ENCODE measurements around the gene GJD2. TPM values are rescaled to one million over a fixed set of nuclear protein-coding genes. Genes with fewer than 3 reads are reported as not detected.

The GJD2 gene
- total RNA-seq, 3 donors from 2014 or later, result not detected

DNA sequence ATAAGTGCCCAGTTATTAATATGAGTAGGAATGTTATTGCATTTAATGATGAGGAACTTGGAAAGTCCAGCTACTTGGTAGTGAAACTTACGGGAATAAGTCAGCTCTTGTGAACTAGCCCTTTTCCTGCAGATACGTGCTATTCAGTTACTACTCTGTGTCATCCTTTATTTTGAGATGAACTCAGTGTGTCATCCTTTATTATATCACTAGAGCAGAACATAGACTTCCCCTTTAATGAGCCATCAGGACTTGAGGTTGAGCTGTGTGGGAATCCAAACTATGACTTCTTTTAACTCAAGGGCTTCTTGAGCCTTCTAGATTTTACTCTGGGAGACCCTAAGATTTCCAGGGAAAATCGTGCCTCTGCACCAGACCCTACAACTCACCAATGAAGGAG lies 36.9 kb upstream of the GJD2 start:
- H3K36me3 ChIP-seq (ENCODE audit: low read depth), result no peaks in the 10 kb centered on the region
- H3K9me3 ChIP-seq, result no peaks in the 10 kb centered on the region
- no peak overlapping the region for H3K4me3 ChIP-seq
- no peak for DNase-seq
- no peaks in the 10 kb centered on the region for H3K4me1 ChIP-seq (ENCODE audit: low read depth)
- intact Hi-C loops (cut with DNase I, micrococcal nuclease), result no loop called here
- ATAC-seq, result no peak
- TF ChIP-seq, protein P1, sequence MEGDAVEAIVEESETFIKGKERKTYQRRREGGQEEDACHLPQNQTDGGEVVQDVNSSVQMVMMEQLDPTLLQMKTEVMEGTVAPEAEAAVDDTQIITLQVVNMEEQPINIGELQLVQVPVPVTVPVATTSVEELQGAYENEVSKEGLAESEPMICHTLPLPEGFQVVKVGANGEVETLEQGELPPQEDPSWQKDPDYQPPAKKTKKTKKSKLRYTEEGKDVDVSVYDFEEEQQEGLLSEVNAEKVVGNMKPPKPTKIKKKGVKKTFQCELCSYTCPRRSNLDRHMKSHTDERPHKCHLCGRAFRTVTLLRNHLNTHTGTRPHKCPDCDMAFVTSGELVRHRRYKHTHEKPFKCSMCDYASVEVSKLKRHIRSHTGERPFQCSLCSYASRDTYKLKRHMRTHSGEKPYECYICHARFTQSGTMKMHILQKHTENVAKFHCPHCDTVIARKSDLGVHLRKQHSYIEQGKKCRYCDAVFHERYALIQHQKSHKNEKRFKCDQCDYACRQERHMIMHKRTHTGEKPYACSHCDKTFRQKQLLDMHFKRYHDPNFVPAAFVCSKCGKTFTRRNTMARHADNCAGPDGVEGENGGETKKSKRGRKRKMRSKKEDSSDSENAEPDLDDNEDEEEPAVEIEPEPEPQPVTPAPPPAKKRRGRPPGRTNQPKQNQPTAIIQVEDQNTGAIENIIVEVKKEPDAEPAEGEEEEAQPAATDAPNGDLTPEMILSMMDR (IDR thresholded peaks at IDR 0.05), result no peak

DNA sequence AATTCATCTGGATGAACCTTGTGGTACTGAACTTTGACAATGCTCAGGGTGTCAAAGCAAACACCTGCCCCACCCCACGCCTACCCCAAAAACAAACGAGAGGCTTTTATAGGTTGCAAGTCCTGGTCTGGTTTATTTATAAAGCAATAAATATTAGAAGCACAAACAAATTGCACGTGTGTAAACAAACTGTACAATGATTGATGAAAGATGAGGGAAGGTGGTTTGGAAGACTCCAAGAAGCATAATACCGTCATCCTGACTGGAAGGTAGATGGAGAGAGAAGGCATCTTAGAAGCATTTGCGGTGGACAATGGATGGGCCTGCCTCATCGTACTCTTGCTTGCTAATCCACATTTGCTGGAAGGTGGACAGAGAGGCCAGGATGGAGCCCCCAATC lies 35.3 kb upstream of the GJD2 start:
- TF ChIP-seq, protein P1 (IDR thresholded peaks at IDR 0.05), result no peak
- Histone ChIP-seq H3K9me3 (no peaks in the 10 kb centered on the region), H3K4me3 (no peak overlapping the region), H3K36me3 (ENCODE audit: low read depth) (no peaks in the 10 kb centered on the region), H3K4me1 (ENCODE audit: low read depth) (no peaks in the 10 kb centered on the region)
- no peak for ATAC-seq
- intact Hi-C loops (cut with DNase I, micrococcal nuclease), result no loop called here
- DNase-seq, result no peak

DNA sequence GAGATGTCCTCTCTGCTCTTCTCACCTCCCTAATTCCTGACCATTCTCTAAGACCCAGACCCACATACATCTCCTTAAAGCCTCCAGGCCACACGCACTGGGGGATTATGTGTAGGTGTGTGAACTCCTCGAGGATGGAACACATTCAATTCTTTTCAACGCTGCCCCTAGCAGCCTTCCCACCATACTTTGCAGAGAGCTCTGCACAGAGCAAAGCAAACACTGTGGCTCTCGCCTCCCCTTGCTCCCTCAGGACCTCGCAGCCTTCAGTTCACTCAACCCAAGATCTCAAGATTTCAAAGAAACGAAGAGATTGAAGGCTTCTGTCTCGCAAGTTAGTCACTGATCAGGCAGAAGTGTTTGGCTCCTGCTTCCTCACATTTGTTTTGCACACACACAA lies 34.5 kb upstream of the GJD2 start:
- Histone ChIP-seq H3K4me1 (ENCODE audit: low read depth) (no peaks in the 10 kb centered on the region), H3K36me3 (ENCODE audit: low read depth) (no peaks in the 10 kb centered on the region), H3K4me3 (no peak overlapping the region), H3K9me3 (no peaks in the 10 kb centered on the region)
- DNase-seq (no peak), ATAC-seq (no peak)
- TF ChIP-seq, protein P1 (IDR thresholded peaks at IDR 0.05), result no peak
- intact Hi-C loops (cut with DNase I, micrococcal nuclease), result no loop called here

DNA sequence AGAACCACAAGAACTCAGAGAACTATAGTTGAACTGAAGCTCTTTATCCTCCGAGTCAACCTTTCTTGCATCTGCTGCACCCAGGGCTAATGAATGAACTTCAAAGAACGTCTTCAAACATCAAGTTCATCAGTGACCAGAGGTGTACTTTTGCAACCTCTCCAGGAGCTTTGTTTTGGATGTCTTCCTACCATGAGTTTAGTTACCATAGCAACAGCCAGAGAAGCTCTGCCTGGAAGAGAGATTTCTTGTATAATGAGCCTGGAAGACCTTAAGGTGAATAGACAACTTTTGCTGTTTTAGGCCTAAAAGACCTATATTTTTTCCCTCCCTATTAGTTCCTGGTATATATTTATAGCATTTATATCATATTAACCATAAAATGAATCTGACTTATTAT lies 31.4 kb upstream of the GJD2 start:
- Histone ChIP-seq H3K4me1 (ENCODE audit: low read depth) (no peaks in the 10 kb centered on the region), H3K4me3 (no peak overlapping the region), H3K9me3 (no peaks in the 10 kb centered on the region), H3K36me3 (ENCODE audit: low read depth) (no peaks in the 10 kb centered on the region)
- TF ChIP-seq, protein P1 (IDR thresholded peaks at IDR 0.05), result no peak
- no peak for ATAC-seq
- intact Hi-C loops (cut with DNase I, micrococcal nuclease), result no loop called here
- DNase-seq, result no peak

DNA sequence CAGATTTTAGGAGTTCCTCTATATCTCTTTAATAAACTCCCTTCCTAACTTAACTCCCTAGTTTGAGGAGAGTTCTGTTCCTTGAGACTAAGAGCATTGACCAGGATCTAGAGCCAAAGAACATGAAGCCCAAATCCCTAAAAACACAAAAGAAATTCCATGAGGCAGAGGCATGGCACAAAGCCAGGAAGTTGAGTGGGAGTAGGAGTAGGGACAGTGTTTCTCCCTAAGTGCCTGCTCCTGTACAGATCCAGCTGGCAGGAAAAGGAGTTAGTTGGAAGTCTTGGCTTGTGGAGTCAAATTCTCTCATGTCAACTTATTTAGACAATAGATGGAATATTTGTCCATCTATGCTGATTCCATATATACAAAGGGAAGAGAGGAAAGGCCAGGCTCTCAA lies 29.2 kb upstream of the GJD2 start:
- Histone ChIP-seq H3K9me3 (no peaks in the 10 kb centered on the region), H3K4me3 (no peak overlapping the region), H3K36me3 (ENCODE audit: low read depth) (no peaks in the 10 kb centered on the region), H3K4me1 (ENCODE audit: low read depth) (no peaks in the 10 kb centered on the region)
- TF ChIP-seq, protein P1 (IDR thresholded peaks at IDR 0.05), result no peak
- ATAC-seq (no peak), DNase-seq (no peak)
- intact Hi-C loops (cut with DNase I, micrococcal nuclease), result no loop called here

DNA sequence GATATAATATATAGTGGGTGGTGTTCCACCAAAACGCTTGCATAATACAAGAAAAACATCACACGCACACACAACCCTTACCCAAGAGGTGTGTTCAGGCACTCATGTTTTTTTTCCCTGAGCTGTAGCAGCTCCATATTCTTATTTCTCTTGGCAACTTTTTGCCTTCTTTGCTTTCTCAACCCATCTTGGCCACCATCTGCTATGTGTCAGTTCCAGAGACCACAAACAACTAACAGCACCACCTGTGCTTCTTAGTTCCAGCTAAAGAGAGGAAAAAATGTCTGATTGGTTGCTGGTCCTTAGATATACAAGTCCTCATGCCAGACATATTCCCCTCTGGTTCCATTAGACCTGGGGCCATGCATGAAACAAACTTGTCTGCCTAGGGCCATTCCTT lies 28.6 kb upstream of the GJD2 start:
- no peaks in the 10 kb centered on the region for H3K4me1 ChIP-seq (ENCODE audit: low read depth)
- DNase-seq (no peak), ATAC-seq (no peak)
- H3K36me3 ChIP-seq (ENCODE audit: low read depth), result no peaks in the 10 kb centered on the region
- TF ChIP-seq, protein P1 (IDR thresholded peaks at IDR 0.05), result no peak
- intact Hi-C loops (cut with DNase I, micrococcal nuclease), result no loop called here
- H3K4me3 ChIP-seq, result no peak overlapping the region
- no peaks in the 10 kb centered on the region for H3K9me3 ChIP-seq
